HCT116 (cell line): ENCODE data around the gene MSH6. TPM values are rescaled to one million over a fixed set of nuclear protein-coding genes. Genes with fewer than 3 reads are reported as not detected.

Experiments used
- ATAC-seq: fragments of 200-7000 bp; cut with Tn5 transposase; 2 replicates; pipeline ENCODE4 v1.9.1; 2020; ENCODE audit warnings: mild to moderate bottlenecking, moderate library complexity
- BruUV-seq: library from RNA; stranded (reverse); fragments of 400-500 nt; replicated peaks from 2 replicates; lab custom pipeline; 2021; lab: Mats Ljungman, UMichigan
- CTCF ChIA-PET: fragments of 300-600 bp; sonication (Branson Sonifier 250); formaldehyde crosslinking; loops from one replicate; lab custom pipeline; 2021; ENCODE audit warnings: antibody characterized with exemption; lab: Charles Lee
- POLR2A ChIA-PET: fragments of 300-600, 350-600 bp; sonication (Branson Sonifier 250); formaldehyde crosslinking; loops from one replicate; lab custom pipeline; 2021; ENCODE audit warnings: antibody characterized with exemption; lab: Charles Lee
- RAD21 ChIA-PET, 2 experiments: fragments of 300-600 bp; sonication (Branson Sonifier 250); formaldehyde crosslinking; loops; one replicate each; lab custom pipeline; 2023; ENCODE audit warnings: low total read pairs in 2 of 2; ENCODE audit not compliant: uncharacterized antibody in 2 of 2, unreplicated experiment in 2 of 2, low non-redundant PET in 1 of 2; lab: Charles Lee
- DNase-seq: peaks from one replicate; pipeline ENCODE4 v3.0.0-alpha.2; 2010; ENCODE audit warnings: low read depth, low spot score
- H2AFZ ChIP-seq: fragments of 200-600 bp; shearing (Covaris generic), sonication (generic); 2 replicates; pipeline ENCODE4 v1.6.1; 2017; ENCODE audit warnings: low read depth, mixed run types, mixed read lengths, antibody characterized with exemption, low read length; ENCODE audit not compliant: poor library complexity, severe bottlenecking
- H3K27ac ChIP-seq: 2 replicates; pipeline ENCODE4 v1.5.1; 2012; ENCODE audit warnings: low read depth, low read length
- H3K27me3 ChIP-seq: fragments of 200-600 bp; sonication (generic); 2 replicates; pipeline ENCODE4 v1.6.1; 2016; ENCODE audit warnings: mixed run types, low read length, mixed read lengths; ENCODE audit not compliant: insufficient read depth
- H3K36me3 ChIP-seq, 2 experiments: fragments of 200-500 bp in 1 of 2; fragments of 200-600 bp in 1 of 2; sonication (Bioruptor generic) in 1 of 2; sonication (generic) in 1 of 2; 2 replicates each; pipeline versions ENCODE4 v1.5.1 to v1.6.1; 2014 to 2016; ENCODE audit warnings: low read length in 2 of 2, inconsistent platforms in 1 of 2, mixed read lengths in 1 of 2, mixed run types in 1 of 2; ENCODE audit not compliant: insufficient read depth in 2 of 2, control insufficient read depth in 1 of 2
- H3K4me1 ChIP-seq, 2 experiments: fragments of 200-600 bp in 1 of 2; sonication (generic) in 1 of 2; 2 replicates each; pipeline versions ENCODE4 v1.5.1 to v1.6.1; 2012 to 2017; ENCODE audit warnings: low read length in 2 of 2, inconsistent platforms in 1 of 2, mild to moderate bottlenecking in 1 of 2, mixed read lengths in 1 of 2, mixed run types in 1 of 2, moderate library complexity in 1 of 2; ENCODE audit not compliant: insufficient read depth in 2 of 2, control insufficient read depth in 1 of 2
- H3K4me2 ChIP-seq: fragments of 200-600 bp; sonication (generic); 2 replicates; pipeline ENCODE4 v1.6.1; 2017; ENCODE audit warnings: mixed run types, low read length, mixed read lengths
- H3K4me3 ChIP-seq, 2 experiments: fragments of 200-600 bp in 1 of 2; sonication (generic) in 1 of 2; replicated peaks in 1 of 2; 2 replicates each; pipeline ENCODE4 v1.5.1; 2011 to 2016; ENCODE audit warnings: low read length in 2 of 2, control low read depth in 1 of 2, low read depth in 1 of 2, mild to moderate bottlenecking in 1 of 2, mixed read lengths in 1 of 2, mixed run types in 1 of 2
- H3K79me2 ChIP-seq: fragments of 200-600 bp; sonication (generic); 2 replicates; pipeline ENCODE4 v1.6.1; 2017; ENCODE audit warnings: mild to moderate bottlenecking, mixed run types, low read length, moderate library complexity, mixed read lengths; ENCODE audit not compliant: insufficient read depth
- H3K9ac ChIP-seq: fragments of 200-600 bp; sonication (generic); 2 replicates; pipeline ENCODE4 v1.6.1; 2016; ENCODE audit warnings: low read length, mixed read lengths
- H3K9me2 ChIP-seq: fragments of 200-600 bp; sonication (generic), shearing (Covaris generic); 2 replicates; pipeline ENCODE4 v1.6.1; 2017; ENCODE audit warnings: mixed run types, mild to moderate bottlenecking, moderate library complexity; ENCODE audit not compliant: insufficient read depth
- H3K9me3 ChIP-seq, 2 experiments: fragments of 200-500 bp in 1 of 2; fragments of 200-600 bp in 1 of 2; sonication (Bioruptor generic) in 1 of 2; sonication (generic) in 1 of 2; 2 replicates each; pipeline ENCODE4 v1.6.1; 2014 to 2017; ENCODE audit warnings: low read length in 2 of 2, mixed read lengths in 2 of 2, inconsistent platforms in 1 of 2, low read depth in 1 of 2, mild to moderate bottlenecking in 1 of 2, mixed run types in 1 of 2, moderate library complexity in 1 of 2; ENCODE audit not compliant: control insufficient read depth in 1 of 2, insufficient read depth in 1 of 2
- H4K20me1 ChIP-seq: fragments of 200-600 bp; sonication (generic), shearing (Covaris generic); 2 replicates; pipeline ENCODE4 v1.6.1; 2017; ENCODE audit warnings: mixed run types, mild to moderate bottlenecking, moderate library complexity; ENCODE audit not compliant: insufficient read depth
- EGR1 ChIP-seq: IDR thresholded peaks from 2 replicates; pipeline ENCODE4 v1.6.1; 2012; ENCODE audit warnings: low read depth
- ELF1 ChIP-seq: IDR thresholded peaks from 2 replicates; pipeline ENCODE4 v1.6.1; 2012; ENCODE audit warnings: low read depth, borderline replicate concordance
- POLR2AphosphoS5 ChIP-seq: IDR thresholded peaks from 2 replicates; pipeline ENCODE4 v1.6.1; 2011; ENCODE audit warnings: mild to moderate bottlenecking, low read depth, low read length, moderate library complexity
- SIN3A ChIP-seq: IDR thresholded peaks from 2 replicates; pipeline ENCODE4 v1.6.1; 2012; ENCODE audit warnings: low read depth
- YY1 ChIP-seq: IDR thresholded peaks from 2 replicates; pipeline ENCODE4 v1.6.1; 2011; ENCODE audit warnings: low read length, low read depth, moderate library complexity, mild to moderate bottlenecking; ENCODE audit not compliant: insufficient replicate concordance; ENCODE audit errors: extremely low read depth
- ZFX ChIP-seq: fragments of 450-650 bp; IDR thresholded peaks from 2 replicates; pipeline ENCODE4 v1.6.1; 2017
- intact Hi-C: fragments of 100-400 bp; cut with micrococcal nuclease; formaldehyde crosslinking; loops from 2 replicates; pipeline ENCODE4 v1.10.0; 2022
- total RNA-seq: library from RNA; stranded (reverse); gene quantifications from one replicate; pipeline ENCODE4 v1.2.1, GENCODE V29; 2021; ENCODE audit not compliant: unreplicated experiment
- TF ChIP-seq, protein P1 (sequence below): IDR thresholded peaks from 2 replicates; pipeline ENCODE4 v1.6.1; 2012; ENCODE audit warnings: low read depth
- TF ChIP-seq, protein P2 (sequence below): IDR thresholded peaks from 2 replicates; pipeline ENCODE4 v1.6.1; 2011; ENCODE audit warnings: mild to moderate bottlenecking, low read length, moderate library complexity; ENCODE audit not compliant: insufficient replicate concordance; ENCODE audit errors: extremely low read depth
- TF ChIP-seq, protein P3 (sequence below), 3 experiments: fragments of 200-600 bp in 1 of 3; sonication (generic) in 1 of 3; IDR thresholded peaks in 2 of 3; conservative IDR thresholded peaks in 1 of 3; 2 replicates each; pipeline ENCODE4 v1.5.1; 2012 to 2017; ENCODE audit warnings: low read depth in 2 of 3, low read length in 2 of 3, antibody characterized with exemption in 1 of 3, borderline replicate concordance in 1 of 3, control low read depth in 1 of 3, mild to moderate bottlenecking in 1 of 3, mixed read lengths in 1 of 3, mixed run types in 1 of 3, moderate library complexity in 1 of 3; ENCODE audit not compliant: insufficient read depth in 1 of 3

MSH6 gene
- total RNA-seq, 1 experiment from 2014 or later: 71.2 TPM

DNA sequence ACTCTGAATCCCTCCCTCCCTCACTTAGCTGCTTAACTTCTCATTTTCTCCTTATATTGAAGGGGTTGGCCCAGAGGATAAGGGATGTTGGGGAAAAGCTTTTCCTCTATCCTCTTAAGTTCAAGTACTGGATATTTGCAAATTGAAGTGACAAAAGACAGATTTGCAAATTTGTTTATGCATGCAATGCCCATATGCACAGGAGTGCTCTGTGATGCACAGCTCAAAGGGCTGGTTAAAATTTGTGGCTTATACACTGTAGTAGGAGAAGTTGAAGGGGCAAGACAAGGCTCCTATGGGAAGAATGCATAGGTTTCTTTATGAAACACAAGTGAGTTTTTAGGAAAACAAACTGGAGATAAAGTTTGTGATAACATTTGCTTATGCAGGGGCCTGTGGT, 8.4 kb upstream of the MSH6 start:
- no peaks in the 10 kb centered on the region for H3K27me3 ChIP-seq
- ChIA-PET RAD21 (no interaction called here), POLR2A (interaction anchor here (1.3 kb wide), 1 partner anchor 8 kb away, joined by 4 read pairs; the partner anchor contains the start of gene MSH6), CTCF (no interaction called here)
- DNase-seq: no peak
- intact Hi-C loops: no loop called here
- no peak overlapping the region for H2AFZ ChIP-seq
- H3K4me1 ChIP-seq: peaks cover 3 to 11% of the 10 kb centered on the region in 2 experiments; a peak in 2 of 4 replicates
- H3K4me3 ChIP-seq: no peak overlapping the region
- H3K79me2 ChIP-seq: no peaks in the 10 kb centered on the region
- ATAC-seq: no peak
- peaks cover 0 to 7% of the 10 kb centered on the region in 2 experiments; a peak in 1 of 4 replicates for H3K9me3 ChIP-seq
- H3K4me2 ChIP-seq: no peak overlapping the region
- no peaks in the 10 kb centered on the region for H4K20me1 ChIP-seq
- H3K9ac ChIP-seq: no peak overlapping the region
- no peak overlapping the region for H3K27ac ChIP-seq
- no peaks in the 10 kb centered on the region for H3K36me3 ChIP-seq
- TF ChIP-seq ELF1 (no peak), POLR2AphosphoS5 (no peak), SIN3A (no peak), EGR1 (no peak), ZFX (no peak), YY1 (no peak)
- TF ChIP-seq, protein P1, sequence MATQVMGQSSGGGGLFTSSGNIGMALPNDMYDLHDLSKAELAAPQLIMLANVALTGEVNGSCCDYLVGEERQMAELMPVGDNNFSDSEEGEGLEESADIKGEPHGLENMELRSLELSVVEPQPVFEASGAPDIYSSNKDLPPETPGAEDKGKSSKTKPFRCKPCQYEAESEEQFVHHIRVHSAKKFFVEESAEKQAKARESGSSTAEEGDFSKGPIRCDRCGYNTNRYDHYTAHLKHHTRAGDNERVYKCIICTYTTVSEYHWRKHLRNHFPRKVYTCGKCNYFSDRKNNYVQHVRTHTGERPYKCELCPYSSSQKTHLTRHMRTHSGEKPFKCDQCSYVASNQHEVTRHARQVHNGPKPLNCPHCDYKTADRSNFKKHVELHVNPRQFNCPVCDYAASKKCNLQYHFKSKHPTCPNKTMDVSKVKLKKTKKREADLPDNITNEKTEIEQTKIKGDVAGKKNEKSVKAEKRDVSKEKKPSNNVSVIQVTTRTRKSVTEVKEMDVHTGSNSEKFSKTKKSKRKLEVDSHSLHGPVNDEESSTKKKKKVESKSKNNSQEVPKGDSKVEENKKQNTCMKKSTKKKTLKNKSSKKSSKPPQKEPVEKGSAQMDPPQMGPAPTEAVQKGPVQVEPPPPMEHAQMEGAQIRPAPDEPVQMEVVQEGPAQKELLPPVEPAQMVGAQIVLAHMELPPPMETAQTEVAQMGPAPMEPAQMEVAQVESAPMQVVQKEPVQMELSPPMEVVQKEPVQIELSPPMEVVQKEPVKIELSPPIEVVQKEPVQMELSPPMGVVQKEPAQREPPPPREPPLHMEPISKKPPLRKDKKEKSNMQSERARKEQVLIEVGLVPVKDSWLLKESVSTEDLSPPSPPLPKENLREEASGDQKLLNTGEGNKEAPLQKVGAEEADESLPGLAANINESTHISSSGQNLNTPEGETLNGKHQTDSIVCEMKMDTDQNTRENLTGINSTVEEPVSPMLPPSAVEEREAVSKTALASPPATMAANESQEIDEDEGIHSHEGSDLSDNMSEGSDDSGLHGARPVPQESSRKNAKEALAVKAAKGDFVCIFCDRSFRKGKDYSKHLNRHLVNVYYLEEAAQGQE: no peak
- TF ChIP-seq, protein P2, sequence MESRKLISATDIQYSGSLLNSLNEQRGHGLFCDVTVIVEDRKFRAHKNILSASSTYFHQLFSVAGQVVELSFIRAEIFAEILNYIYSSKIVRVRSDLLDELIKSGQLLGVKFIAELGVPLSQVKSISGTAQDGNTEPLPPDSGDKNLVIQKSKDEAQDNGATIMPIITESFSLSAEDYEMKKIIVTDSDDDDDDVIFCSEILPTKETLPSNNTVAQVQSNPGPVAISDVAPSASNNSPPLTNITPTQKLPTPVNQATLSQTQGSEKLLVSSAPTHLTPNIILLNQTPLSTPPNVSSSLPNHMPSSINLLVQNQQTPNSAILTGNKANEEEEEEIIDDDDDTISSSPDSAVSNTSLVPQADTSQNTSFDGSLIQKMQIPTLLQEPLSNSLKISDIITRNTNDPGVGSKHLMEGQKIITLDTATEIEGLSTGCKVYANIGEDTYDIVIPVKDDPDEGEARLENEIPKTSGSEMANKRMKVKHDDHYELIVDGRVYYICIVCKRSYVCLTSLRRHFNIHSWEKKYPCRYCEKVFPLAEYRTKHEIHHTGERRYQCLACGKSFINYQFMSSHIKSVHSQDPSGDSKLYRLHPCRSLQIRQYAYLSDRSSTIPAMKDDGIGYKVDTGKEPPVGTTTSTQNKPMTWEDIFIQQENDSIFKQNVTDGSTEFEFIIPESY: no peak
- TF ChIP-seq, protein P3, sequence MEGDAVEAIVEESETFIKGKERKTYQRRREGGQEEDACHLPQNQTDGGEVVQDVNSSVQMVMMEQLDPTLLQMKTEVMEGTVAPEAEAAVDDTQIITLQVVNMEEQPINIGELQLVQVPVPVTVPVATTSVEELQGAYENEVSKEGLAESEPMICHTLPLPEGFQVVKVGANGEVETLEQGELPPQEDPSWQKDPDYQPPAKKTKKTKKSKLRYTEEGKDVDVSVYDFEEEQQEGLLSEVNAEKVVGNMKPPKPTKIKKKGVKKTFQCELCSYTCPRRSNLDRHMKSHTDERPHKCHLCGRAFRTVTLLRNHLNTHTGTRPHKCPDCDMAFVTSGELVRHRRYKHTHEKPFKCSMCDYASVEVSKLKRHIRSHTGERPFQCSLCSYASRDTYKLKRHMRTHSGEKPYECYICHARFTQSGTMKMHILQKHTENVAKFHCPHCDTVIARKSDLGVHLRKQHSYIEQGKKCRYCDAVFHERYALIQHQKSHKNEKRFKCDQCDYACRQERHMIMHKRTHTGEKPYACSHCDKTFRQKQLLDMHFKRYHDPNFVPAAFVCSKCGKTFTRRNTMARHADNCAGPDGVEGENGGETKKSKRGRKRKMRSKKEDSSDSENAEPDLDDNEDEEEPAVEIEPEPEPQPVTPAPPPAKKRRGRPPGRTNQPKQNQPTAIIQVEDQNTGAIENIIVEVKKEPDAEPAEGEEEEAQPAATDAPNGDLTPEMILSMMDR (IDR thresholded peaks at IDR 0.05 in 2 of 3, conservative IDR thresholded peaks at IDR 0.05 in 1 of 3; ENCODE audit: borderline replicate concordance in 1 of 3, insufficient read depth in 1 of 3, low read depth in 2 of 3, low read length in 2 of 3): no peak
- no TSS peak for BruUV-seq
- no peaks in the 10 kb centered on the region for H3K9me2 ChIP-seq
